ENCODE measurements around the gene SNX1.

SNX1 gene

DNA sequence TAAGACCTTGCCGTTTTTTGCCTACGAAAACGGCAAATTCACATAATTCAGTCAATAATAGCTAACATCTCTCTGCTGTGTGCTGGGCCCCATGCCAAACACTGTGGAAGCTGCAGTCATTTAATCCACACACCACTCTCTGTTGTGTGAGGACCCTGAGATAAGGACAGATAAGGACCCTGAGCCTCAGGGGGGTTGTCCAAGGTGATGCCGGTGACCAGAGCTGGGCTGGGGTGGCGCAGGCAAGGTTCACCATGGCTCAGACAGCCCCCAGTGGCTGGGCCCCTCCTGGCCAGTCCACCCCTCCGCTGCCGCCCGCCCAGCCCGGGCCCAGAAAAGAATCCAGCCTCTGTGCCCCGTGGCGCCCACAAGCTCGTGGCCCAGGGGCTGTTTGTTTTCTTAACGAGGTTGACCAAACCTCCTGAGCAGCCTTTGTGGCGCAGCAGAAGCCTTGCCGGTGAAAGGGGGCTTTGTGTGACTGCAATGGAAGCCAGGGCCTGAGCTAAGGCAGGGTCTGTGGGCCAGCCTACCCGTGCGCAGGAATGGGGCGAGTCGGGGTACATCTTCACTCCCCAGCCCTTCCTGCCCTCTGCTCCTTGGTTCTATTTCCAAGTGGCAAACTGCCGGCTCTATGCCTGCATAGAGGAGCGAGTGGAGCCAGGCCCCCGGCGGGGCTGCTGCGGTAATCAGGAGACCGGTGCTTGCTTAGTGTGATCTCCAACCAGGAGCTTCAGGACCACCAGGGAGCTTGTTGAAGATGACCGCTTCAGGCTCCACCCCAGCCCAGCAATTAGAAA is 51.3 kb downstream of the SNX1 start:
- no peak for DNase-seq

DNA sequence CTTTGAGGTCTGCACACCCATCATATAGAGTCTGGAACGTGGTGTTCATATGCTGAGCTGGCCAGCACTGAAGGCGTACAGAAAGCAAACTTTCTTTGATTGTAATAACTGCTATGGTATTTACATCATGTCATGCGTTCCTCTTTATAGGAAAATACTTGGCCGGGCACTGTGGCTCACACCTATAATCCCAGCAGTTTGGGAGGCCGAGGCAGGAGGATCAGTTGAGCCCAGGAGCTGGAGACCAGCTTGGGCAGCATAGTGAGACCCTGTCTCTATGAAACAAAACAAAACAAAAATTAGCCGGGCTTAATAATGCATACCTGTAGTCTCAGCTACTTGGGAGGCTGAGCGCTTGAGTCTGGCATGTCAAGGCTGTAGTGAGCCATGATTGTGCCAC is 52.4 kb downstream of the SNX1 start:
- DNase-seq = no peak

DNA sequence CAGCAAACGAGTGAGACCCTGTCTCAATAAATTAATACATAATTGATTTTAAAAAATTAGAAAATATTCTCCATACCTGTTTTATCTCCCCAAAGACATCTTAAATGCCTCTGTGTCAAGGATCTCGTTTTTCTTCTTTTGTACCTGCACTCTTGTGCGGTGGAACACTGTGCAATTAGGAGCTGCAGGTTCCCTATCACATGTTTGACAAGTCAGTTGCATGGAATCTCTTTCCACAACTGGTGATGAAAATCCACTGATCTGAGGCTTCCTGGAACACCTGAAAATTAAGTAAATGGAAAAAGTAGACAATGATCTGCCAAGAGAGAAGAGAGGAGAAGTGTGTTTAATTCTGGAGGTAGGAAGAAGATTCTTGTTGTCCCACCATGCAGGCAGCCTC is 52.8 kb downstream of the SNX1 start:
- no peak for DNase-seq

DNA sequence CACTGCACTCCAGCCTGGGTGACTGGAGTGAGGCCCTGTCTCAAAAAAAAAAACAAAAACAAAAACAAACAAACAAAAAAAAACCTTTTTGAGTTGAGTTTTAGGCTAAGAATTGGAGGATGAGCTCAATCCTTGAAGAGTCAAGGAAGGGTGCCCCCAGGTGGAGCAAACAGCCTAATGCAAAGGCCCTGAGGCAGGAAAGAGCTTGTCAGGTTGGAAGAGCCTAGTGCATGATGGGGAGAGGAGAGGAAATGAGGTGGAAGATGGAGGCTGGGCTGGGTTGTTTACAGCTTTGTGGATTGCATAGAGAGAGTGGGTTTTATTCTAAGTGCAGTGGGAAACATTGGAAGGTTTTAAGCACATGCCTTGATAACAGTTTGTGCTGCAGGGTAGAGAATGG is 53.6 kb downstream of the SNX1 start:
- no peak for DNase-seq

DNA sequence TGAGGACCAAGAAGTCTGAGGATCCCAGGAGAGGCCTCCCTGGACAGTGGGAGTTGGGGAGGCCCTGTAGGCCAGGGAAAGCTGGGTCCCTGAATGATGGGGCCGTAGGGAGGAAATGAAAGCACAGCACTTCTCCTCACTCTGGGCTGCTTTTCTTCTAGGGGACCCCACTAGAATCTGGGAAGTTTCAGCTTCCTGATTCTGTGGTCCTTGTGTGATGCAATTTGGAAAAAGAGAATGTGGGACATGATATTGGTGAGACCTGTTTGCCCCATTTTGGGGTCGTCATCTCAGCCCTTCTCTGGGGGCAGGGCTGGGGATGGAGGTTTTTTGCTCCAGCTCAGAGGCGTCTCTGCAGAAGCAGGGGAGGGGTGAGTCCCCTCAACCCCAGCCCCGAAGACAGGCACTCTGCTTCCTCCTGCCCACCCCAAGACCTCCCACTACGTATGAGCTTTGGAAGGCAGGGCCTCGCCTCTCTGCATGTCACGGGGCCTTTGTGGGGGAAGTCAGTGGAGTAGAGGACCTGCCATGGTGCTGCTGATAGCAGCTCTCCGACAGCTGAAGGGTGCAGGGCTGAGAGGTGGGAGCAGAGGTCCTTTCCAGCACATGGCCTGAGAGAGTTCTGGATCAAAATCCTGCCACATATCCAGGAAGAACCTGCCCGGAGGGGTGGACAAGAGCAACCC is 54.3 kb downstream of the SNX1 start:
- no peak for DNase-seq

DNA sequence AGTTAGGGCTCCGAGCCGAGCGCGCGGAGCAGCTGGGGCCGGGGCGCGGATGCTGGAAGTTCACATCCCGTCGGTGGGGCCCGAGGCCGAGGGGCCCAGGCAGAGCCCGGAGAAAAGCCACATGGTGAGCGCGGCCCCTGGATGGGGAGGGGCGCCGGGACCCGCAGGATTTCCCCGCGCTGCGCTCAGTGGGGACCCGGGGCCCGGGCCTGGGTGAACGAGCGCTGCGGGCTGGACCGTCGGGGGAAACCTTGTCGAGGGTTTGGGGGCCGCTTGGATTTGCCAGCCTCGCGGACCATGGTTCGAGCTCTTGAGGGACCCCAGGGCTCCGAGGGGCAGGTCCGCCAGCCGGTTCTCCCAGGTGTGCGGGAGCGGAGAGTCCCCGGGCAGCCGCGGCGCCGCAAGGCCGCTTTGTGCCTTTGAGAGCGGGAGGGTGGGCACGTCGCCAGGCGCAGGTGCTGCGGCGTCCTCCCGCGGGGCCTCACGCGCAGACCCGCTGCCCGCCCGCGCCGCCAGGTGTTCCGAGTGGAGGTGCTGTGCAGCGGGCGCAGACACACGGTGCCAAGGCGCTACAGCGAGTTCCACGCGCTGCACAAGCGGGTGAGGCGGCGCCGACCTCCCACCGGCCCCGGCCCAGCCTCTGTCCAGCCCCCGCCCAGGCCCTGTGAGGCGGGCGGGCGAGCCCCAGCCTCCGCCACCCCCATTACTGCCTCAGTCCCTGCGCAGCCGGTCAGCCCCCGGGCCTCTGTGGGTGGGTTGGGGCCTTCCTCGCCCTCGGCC is 56.1 kb downstream of the SNX1 start, which contains the start of gene SNX22:
SNX22 (plus strand) TSS at position 5 of the 780 bp plus-strand sequence; CDS start at position 50, 45 bp downstream.
- peak; percentile 26 for DNase-seq

DNA sequence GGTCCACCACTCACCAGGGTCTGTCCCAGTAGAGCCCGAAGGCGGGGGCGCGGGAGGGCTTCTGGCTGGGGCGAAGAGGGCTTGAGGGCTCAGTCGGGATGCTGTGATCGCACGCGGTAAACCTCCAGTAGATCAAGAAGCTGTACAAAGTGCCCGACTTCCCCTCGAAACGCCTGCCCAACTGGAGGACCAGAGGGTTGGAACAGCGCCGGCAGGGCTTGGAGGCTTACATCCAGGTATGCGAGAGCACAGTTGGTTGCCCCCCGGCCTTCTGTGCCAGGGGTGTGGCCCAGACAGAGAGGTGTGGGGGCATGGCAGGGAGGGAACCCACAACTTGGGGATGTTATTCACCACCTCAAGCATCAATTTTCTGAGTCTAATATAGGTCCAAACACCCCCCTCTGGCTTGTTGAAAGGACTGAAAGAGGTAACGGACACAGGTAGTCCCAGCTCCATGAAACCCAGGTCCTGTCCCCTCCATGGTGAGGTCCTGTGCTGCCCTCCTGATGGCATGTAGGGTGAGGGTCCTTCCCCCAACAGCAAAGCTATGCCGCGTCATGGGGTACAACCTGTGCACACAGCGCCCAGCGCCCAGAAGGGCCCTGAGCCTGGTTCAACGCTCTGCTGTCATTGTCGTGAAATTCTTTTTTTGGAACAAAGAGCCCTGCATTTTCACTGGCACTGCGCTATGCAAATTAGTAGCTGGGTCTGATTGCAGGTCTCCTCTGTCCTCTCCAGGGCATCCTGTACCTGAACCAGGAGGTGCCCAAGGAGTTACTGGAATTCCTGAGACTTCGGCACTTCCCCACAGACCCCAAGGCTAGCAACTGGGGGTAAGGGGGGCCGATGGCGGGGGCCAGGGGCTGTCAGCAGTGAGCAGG is 57.0 kb downstream of the SNX1 start:
- no peak for DNase-seq

DNA sequence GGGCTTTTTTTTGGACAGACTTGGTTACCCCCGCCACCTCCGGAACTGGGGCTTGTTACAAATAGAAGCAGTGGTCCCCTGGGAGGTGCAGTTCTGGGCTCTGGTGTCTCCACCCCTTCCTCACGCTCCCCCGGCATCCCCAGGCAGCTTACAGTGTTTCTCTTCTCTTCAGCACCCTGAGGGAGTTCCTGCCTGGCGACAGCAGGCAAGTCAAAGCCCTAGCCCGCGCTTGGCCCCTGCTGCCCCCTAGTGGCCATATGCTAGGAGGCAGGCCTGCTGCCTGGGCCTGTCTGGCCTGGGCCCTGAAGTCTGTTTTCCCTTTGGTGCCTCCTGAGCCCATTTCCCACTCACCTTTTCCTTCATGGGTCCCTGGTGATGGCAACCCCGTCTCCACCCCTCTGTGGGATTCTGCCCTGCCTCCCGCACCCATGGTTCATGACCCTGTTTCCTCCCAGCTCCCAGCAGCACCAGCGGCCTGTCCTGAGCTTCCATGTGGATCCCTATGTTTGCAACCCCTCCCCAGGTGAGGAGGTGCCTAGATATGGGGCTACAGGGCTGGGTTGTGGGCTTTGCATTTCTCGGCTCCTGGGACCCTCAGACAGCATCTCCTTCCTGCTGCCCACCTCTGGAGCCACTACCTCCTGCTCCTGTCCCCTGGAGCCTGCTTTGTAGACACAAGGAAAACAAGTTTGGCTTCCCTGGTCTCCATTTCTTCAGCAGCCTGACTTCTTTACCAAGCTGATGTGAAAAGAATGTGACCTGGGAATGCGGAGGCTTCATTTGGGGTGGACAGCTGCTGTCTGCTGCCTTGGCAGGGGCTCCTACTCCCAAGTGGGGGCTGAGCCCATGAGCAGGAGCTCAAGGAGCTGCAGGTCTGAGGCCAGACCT is 57.9 kb downstream of the SNX1 start:
- peak; percentile 90 for DNase-seq

DNA sequence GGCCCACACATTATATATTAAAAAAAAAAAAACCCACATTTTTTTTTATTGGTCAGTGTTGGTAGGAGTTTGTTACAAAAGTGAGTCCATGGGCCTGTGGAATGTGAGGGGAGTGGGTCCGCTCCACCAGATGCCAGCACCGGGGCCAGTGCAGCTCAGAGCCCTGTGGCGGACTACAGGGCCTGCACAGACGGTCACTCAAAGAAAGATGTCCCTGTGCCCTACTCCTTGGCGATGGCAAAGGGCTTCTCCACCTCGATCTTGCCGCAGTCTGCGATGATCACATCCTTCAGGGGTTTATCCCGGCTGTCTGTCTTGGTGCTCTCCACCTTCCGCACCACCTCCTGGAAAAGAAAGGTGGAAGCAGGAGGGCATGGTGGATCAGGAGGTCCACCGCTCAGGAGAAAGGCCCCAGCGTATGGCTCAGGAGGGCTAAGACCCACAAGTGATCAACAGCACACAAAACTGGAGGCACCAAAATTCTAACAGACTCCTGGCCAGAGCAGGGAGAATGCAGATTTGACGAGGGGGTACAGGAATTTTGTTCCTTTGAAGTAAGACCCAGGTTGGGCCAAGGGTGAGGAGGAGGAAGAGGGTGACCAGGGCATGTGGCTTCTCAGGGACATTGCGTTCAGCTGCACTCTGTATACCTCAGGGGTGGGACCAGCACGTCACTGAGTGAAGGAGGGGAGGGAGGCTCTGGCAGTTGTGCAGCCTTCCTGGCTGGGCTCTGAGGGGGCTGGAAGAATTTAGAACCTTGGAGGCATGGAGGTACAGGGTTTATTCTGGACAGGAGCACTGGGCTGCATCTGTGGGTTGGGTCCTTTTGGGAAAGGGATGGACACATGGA is 60.2 kb downstream of the SNX1 start:
- DNase-seq = no peak

DNA sequence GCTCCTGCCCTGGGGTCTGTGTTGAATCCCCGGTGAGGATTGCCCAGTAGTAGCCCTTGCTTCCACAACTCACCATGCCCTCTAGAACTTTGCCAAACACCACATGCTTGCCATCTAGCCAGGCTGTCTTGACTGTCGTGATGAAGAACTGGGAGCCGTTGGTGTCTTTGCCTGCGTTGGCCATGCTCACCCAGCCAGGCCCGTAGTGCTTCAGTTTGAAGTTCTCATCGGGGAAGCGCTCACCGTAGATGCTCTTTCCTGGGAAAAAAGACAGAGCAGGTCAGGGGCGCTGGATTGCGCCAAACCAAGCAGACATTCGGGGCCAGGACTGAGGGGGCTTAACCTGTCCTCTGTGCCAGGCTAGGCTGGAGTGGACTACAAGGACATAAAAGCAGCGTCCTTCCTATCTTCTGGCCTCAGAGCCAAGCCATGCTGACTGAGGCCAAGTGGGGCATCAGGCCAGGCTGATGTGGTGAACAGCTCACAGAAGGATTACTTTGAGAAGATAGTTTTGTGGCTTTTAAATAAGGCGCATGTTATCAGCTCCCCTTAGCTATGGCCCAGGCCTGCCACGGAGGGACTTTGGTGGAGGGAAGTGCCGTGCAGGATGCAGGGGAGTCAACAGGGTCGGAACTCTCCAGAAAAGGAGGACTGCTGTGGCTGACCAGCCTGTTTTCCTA is 61.0 kb downstream of the SNX1 start:
- DNase-seq = no peak

DNA sequence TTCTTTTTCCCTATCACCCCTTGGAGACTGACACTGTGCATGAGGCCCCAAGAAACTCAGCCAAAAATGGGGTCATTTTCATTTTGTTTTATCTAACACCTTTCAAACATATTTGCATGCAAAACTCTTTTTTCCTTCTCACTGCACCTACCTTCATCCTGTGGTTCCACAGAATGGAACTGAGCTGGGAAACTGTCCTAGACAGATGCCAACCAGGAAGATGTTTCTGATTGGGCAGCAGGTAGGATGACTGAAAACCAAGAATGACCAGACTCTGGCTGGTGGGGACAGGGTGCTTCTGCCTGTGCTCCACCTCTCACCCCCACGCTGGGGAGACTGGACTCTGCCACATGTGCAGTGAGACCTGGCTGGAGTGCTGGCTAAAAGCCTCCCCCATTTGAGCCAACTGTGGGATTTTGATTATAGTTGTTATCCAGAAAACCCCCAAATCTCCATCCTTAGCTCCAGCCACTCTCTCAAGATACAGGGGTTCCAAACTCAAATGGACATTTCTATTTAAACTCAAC is 61.9 kb downstream of the SNX1 start:
- no peak for DNase-seq

DNA sequence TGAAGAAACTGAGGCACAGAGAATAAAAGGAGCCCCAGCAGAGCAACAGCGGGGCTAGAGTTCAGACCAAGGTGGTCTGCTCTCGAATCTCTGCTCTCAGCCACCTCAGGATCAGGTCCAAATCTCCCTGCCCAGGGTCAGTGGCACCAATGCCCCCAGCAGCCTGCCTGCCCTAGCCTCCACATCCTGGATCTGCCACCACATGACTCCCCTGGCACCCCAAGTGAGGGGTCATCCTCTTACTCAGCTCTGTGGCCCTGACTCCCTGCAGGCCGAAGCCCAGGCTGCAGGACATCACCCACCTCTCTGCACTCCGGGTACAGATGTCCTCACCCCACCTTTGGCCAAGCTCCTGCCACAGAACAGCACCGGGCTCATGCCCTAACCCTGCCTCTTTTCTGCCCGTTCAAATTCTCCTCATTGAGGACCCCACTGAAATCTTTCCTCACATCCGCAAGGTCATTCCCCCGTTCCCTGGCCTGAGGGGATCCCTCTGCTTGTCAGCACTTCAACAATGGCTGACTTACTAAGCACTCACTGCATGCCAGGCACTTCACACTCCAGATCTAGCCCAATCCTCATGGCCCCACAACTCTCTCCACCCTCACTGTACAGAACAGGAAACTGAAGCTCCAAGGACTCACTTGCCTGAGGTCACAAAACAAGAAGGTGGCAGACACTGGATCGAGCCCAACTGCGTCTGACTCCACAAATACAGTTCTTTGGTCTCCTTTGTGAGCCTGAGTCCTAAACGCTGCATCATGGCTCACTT is 62.8 kb downstream of the SNX1 start:
- no peak for DNase-seq

DNA sequence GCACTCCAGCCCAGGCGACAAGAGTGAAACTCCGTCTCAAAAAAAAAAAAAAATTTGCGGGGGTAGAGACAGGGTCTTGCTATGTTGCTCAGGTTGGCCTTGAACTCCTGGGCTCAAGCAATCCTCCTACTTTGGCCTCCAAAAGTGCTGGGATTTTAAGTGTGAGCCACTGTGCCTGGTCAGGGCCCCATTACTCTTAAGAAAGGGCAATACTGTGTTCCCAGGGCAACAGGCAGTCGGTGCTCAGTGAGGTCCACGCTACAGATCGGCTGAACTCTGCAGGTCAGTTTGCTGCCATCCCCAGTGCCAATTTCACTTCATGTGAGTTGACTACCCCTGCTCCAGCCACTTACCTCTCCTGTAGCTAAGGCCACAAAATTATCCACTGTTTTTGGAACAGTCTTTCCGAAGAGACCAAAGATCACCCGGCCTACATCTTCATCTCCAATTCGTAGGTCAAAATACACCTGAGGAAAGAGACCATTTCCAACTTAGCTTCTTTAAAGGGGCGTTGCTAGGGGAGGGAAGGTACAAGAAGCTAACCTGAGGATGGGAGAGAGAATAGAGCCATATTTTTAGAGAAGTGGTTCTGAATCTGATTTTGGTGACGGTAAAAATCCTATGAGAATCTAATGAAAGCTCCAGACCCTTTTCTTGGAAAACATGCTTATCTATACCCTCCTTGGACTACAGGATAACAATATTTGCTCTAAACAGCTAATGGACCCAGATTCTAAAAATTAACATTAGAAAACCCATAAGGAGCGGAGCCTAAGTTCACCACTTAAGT is 66.1 kb downstream of the SNX1 start:
- DNase-seq = no peak

DNA sequence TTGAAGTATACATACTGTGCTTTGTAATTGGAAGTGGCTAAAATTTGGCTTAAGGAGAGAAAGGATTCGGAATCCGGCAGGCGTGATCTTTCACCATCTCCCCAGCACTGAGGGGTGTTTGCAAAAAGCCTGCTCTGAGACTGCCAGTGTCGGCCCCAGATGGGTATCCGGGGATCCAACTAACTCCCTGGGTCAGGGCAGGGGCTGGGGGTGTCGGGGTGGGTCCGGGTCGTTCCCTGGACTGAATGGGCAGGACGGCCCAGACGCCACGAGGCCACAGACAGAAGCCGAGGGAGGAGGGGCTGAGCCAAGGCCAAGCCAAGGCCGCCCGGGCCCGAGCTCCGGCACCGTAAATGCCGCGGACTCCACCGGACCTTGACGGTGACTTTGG is 66.7 kb downstream of the SNX1 start:
- DNase-seq = no peak

DNA sequence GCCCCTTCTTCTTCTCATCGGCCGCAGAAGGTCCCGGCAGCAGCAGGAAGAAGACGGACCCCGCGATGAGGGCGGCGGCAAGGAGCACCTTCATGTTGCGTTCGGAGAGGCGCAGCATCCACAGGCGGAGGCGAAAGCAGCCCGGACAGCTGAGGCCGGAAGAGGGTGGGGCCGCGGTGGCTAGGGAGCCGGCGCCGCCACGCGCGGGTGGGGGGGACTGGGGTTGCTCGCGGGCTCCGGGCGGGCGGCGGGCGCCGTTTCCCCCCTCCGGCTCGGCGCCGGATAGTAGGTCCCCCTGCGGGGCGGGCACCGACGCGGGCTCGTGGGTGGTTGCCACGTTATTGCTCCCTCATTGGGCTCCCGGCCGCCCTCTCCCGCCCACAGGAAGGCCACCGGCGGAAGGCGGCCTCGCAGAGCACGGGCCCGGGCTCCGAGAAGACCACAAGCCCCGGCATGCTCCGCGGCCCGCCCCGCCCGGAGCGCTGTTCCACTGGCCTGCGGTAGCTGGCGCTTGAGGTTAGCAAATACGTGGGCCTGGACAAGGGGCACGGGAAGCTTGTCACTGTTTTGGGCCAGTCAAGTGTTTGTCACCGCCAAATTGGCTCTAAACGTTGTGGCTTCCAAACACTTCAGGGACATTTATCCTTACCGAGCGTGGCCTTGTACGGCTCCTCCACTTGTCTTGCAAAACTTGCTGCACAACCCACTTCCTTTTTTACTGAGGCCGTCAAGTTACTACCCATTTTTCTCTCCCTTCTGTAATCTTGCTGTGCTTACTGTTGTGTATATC is 67.3 kb downstream of the SNX1 start, which contains the start of gene PPIB:
PPIB (minus strand) TSS at position 154 of the 790 bp plus-strand sequence; CDS start at position 118, 36 bp downstream.
- DNase-seq = peak; percentile 97

DNA sequence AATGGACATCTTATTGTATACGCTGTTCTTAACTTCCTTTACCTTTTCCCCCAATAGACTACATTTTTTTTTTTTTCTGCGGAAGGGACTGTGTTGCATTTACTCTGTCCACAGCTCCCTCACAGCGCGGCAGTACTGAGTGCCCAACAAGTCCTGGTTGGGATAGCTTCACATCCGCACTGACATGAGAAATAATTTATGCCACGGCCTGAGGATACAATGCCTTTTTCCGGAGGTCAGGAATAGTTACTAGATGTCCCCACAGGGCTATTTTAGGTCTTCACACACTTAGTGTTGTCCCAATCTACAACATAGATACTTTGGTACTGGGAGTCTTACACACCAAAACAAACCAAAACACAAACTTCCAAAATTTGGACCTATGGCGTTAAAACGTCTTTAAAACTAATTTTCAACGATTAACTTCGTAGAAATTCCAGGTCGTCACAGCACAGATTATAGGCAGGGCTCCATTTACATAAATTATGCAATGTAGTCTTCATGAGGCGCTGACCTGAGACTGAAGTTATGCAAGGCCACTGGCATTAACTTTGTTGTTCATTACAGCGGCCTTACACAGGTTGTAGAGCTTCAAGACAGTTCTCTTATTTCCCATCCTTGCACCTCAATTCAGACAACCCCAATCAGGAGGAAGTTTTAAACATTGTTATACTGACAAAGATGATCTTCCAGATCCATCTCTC is 68.0 kb downstream of the SNX1 start:
- DNase-seq = no peak

All from CD4-positive, alpha-beta T cell treated with Interleukin-17A for 1 hour (primary cell).